Uterus (tissue), 2 donors: ENCODE data around the gene DIP2A.

ENCODE experiments used
- CTCF ChIP-seq, 4 experiments: fragments of 200-600 bp in 2 of 4; fragments of 450-650 bp in 2 of 4; sonication (generic) in 2 of 4; IDR thresholded peaks; one replicate each; pipeline ENCODE4 v1.5.1; 2016 to 2019; ENCODE audit warnings: antibody characterized with exemption in 4 of 4, mild to moderate bottlenecking in 2 of 4, moderate library complexity in 1 of 4
- POLR2A ChIP-seq, 2 donors: fragments of 450-650 bp; IDR thresholded peaks; one replicate each; pipeline ENCODE4 v1.6.1; 2016; ENCODE audit warnings: antibody characterized with exemption in 2 of 2, mild to moderate bottlenecking in 1 of 2, moderate library complexity in 1 of 2

GRCh38 chr21:46545363-46545762 lies 86.7 kb downstream of the DIP2A start:
- TF ChIP-seq CTCF (IDR thresholded peaks at IDR 0.05) (no peak), POLR2A (IDR thresholded peaks at IDR 0.05) (no peak)
